Caki2 (cell line): Measurements from ENCODE around the gene LBR. TPM values are rescaled to one million over a fixed set of nuclear protein-coding genes. Genes with fewer than 3 reads are reported as not detected.

Experiments
- DNase-seq: peaks from one replicate; pipeline ENCODE4 v3.0.0-alpha.2; 2015; ENCODE audit warnings: low read depth
- in situ Hi-C: cut with HindIII; loops from 2 replicates; pipeline ENCODE4 v1.10.0; 2016; ENCODE audit warnings: low sequenced_read_pairs, low pct_unique_long_range_greater_than_20kb, mixed read lengths
- total RNA-seq: library from RNA; depleted of rRNA; stranded (reverse); fragments of >200 nt; shearing (Covaris generic); gene quantifications from 2 replicates; pipeline ENCODE4 v1.2.3, GENCODE V29; 2014; ENCODE audit warnings: low replicate concordance

The LBR gene
- total RNA-seq, 1 experiment from 2014 or later, result 53.4 TPM

DNA sequence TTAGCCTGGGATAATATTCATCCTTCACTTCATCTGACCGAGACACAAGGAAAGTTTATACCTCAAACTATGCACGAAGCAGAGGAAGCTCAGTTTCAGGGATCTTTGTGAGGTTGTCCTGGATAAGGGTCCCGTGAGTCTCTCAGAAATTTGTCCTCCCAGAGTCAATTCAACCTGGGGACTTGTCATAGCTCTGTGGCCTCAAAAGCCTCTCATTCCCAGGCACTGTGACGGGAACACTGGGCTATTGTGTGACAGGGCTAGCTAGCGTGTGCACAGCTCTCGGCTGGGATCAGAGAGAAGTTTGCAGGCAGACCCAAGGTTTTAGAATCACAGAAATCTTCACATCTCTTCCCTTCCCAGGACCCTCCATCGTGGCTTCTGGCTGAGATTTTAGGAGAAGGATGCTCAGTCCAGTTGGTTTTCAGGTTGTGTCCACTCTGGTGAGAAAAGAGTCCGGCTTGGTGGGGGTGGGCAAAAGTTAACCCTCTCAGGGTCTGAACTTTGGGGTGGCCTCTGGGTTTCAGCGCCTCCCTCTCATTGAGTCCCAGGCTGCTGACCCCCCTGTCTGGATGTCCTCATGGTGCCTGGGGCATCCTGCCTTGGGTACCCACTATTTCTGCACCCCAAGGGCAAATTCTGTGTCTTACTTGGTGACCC is 20.4 kb upstream of the LBR start:
- DNase-seq, result no peak
- in situ Hi-C loops, result no loop called here

DNA sequence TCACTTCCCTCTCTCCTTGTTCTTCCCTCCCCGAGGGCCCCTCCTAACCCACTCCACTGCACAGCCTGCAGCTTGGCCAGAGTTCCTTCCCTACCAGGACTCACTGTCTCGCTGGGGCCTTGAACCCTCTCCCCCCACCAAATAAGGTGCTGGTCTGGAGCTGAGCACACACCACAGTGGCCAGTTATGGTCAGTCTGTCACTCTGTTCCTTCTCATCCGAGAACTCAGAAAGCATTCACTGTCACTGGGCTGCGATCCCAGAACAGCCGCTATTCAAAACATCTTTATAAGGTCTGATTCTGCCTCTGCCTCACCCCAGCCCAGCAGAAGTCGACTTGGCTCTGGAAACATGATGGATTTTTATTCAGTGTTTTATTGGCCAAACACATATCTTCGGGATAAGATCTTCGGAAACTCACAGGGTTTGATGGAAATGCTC is 19.8 kb upstream of the LBR start:
- in situ Hi-C loops, result no loop called here
- no peak for DNase-seq

DNA sequence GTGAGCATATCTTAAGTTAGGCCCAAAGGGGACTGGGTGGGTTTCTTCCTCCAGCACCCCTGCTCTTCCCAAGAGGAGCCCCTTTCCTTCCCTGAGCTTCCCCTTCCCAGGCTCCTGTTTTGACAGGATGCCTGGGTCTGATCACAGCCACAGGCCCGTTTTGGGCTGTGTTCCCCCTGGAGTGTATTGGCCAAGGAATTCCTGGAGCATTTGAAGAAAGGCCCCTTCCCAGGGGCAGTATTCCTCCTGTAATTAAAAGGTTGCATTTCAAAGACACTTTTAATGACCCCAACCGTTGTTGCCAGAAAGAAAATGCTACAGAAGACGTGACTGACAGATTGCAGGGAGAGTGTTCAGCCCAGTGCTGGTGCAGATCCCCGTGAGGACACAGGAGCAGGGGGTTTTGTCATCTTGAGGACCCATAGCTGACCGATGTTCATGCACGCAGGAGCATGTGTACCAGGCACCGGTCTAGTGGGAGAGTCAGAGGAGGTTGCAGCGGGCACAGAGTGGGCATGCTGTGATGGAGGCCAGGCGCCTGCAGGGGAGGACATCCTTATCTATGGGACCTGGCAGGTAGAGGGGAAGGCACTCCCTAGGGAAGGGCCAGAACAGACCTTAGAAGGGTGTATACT is 19.3 kb upstream of the LBR start:
- DNase-seq, result no peak
- in situ Hi-C loops, result no loop called here

DNA sequence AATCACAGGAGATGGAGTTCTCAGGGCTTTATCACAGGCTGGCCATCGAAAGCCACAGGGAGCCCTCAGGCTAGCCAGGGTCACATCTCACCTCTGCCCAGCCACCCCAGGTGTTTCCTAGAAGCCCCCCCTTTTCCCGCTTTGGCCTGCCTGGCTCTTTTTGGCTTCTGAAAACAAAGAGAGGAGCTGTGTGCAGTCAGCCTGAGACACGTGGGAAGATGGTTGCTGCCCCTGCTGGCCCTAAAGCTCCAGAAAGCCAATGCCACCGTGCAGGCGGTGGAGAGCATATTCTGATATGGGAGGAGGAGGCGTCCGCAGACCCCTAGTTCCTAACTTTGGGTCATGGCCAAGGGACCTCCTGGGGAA is 18.7 kb upstream of the LBR start:
- DNase-seq, result no peak
- in situ Hi-C loops, result no loop called here

DNA sequence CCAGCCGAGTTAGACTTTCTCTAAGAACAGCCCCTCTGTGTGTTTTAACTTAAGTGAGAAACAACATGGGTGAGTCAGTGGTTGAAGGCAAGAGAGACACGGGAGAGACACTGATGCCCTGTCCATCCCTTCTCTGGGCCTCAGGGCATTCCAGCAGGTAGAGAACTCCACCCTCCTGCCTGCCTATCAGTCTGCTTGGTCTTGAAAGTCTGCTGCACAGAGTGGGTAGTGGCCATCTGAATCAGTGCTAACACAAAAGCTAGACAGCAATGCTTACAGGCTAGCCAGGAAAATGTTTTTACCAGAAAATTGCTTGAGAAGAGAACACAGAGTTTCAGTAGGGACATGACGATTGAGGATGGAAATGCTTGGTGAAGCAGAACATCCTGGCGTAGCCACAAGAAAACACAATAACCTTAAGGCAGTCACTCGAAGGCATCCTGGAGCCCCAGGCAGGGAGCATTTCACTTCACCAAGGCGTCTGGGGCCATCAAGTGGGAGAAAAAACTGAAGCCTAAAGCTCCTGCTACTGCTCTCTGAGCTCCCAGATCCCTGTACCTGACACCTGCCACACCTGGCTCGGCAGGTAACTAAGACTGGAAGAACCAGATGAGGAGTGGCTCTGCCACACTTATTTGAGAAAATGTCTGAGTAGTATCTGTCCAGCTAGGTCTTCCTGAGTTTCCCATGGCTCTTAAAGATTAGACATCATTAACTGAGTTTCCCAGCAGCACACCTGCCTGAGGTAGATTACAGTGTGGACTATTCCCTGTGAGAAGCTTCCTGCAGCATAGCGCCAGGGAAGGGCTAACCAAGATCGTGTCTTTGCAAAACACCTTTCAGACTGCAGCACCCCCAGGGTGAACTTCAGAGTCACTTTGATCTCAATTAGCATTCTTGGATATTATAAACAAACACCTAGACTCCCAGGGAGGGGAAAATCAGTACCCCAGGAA is 18.1 kb upstream of the LBR start:
- DNase-seq, result peak; percentile 90
- in situ Hi-C loops, result no loop called here

DNA sequence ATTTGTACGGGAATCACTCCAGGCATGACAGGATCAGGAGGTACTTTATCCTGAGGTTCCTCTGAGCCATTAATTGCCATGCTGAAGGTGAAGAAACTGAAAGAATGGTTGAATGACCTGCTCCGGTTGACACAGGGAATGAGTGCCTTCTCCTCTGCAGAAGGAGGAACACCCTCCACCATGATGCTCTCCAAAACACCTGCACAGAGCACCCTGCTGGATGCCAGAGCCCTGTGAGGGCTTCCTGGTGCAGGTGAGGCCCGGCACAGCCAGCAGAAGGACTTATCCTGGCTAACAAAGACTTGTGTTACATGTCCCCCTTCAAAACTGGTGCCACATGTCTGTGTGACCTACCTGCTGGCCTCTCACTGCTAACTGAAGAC is 14.3 kb upstream of the LBR start:
- DNase-seq, result no peak
- in situ Hi-C loops, result no loop called here

DNA sequence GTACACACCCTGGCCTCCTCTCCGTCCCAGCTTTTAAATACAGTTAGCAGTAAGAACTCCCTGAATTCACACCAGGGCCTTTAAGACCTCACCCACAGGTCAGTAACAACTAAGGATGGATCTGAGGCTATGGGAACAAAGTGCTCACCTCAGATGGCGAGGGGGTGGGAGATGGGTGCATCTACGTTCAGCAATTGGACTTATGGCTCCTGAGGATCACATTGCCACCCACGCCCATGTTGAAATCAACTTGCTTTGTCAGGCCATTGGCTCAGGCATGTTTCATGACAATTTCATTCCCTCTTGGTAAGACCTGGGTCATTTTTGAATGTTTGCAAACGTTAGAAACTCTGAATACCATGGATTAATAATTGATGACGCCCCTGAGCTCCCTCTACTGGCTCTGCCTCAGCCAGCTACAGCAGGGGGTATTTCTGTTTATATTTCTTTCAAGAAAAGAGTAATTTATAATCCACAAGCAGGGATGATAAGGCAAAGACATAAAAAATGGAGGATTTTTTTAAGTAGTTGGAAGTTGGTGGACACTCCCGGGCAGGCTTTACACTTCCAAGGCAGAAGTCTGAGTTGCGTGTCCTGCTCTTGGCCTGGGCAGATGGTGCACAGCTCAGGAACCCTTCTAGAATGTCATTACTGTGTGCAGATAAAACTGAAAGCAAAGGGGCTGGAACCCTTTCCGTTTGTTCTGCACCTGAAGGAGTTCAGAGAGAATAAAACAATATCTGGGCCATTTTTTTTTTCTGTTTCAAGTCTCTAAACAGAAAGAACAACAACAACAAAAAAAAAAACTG is 13.7 kb upstream of the LBR start:
- in situ Hi-C loops, result no loop called here
- peak; percentile 88 for DNase-seq

DNA sequence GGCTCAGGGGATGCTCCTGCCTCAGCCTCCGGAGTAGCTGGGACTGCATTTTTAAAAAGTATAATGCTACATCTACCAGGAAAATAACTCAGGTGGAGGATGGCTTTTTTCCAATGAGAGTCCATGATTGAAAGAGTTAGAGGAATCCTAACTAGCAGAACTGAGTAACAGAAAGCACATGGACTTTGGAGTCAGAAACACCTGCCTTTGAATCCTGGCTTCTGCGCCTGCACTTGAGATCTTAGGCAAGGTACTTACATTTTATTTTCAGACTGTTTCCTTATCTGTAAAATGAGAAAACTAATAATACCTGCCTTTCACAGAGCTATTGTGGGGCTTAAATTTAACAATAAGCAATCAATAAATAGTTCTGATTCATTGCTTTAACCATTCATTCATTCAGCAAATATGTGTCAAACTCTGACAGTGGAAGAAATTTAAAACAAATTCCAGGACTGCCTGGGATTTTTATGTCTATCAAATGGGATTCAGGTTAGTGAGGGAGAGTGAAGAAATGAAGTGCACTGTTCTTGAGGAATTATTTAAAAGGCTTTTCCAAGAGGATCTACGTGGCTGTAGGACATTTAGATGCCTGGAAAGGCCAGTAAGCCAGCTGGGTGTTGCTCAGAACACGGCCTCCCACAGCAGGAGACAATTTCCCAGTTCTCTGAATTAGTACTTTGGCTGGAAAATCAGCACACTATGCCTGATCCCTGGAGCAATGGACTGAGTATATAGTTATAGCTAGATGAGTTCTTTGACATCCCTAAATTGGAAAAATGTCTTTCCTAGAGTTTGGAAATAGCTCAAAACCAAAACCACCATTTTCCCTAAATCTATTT is 12.8 kb upstream of the LBR start:
- no peak for DNase-seq
- in situ Hi-C loops, result no loop called here

DNA sequence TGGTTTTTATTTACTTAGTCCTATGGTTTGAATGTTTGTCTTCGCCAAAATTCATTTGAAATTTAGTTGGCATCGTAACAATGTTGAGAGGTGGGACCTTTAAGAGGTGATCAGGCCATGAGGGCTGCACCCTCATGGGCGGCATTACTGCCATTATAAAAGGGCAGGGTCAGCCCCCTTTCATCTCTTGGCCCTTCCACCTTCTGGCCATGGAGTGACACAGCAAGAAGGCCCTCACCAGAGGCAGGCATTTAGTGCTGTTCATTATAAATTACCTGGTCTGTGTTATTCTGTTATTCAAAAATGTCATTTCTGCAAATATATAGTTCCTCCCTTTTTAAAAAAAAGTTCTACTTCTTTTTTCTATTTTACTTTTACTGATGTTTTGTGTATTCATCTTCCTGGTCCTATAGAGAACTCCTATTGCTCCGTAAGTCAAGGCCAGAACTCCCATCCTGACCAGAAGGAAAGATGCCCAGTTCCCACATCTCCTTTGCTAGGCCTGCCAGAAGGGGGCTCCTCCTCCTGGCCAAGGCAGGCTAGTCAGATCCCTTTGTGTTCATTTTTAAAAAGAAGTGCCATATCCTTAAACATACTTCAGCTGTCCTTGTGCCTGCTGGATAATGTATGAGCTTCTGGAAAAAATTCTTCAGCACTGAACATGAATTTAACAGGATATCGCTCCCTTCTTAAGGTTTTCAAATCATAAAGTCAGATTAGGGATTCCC is 10.0 kb upstream of the LBR start:
- no peak for DNase-seq
- in situ Hi-C loops, result no loop called here

DNA sequence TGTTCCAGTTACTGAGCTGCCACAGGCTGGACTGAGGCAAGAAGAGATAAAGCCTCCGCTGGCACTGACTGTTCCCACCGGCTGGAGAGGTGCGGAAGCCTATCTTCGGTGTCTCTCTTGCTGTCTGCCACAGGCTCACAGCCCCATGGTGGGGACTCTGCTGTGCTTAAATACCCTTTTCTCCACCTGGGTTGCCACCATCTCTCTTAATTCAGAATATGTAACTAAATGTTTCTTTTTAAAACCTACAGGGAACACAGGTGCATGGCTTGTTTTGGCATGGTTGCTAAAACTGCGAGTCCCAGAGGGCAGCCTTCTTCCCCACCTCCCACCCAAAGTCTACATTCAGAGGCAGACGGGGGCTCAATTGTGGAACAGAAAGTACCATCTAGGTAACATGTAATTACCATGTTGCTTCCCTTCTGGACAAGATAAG is 8.1 kb upstream of the LBR start:
- no peak for DNase-seq
- in situ Hi-C loops, result no loop called here

DNA sequence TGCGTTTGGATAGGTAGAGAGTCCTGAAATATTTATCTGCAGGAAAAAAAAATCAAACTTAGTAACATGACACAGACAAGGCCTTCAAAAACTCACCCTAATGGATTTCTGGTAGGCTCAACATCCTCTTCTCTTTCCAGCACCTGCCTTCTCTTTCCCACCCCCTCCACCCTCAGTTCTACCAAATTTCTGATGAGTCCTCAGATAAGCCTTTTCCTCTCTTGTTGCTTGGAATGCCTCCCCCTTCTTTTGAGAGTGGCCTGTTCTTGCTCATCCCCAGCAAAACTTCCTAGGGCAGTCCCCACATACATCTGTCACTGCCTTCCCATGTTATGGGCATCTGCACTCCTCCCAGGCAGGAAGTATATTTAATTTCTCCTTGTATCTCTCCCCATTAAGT is 7.6 kb upstream of the LBR start:
- in situ Hi-C loops, result no loop called here
- no peak for DNase-seq

DNA sequence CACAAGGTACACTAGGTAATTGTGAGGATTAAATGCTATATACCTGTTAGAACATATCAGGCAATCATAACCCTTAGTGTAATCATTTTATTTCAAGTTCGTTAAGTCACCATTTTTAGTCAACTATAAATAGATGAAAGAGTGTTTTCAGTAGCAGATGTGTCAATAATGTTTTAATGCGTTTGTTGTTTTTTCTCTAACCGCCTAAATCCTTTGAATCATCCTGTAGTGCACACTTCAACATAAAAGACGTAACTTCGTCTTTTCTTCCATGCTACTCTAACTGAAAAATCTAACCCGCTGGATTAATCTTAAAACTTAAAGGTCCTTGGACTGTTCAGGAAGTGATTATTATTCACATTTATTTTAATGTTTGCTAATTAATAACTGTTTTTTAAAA is 7.2 kb upstream of the LBR start:
- no peak for DNase-seq
- in situ Hi-C loops, result no loop called here

DNA sequence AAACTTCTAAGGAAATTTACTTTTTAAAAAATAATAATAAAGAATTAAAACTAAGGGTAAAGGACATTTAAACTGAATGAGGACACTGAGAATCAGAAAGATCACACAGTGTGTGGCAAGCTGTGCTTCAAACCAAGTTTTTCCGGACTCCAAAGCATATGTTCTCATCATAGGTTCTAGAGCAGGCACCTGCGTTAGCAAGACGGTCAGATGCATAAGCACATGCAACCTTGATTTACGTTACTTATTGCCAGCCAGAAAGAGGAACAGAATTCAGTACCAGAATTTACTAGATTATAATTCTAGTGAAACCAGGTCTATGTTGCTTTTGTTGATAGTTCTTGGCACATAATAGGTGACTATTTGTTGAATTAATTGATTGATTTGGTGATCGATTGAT is 6.2 kb upstream of the LBR start:
- no peak for DNase-seq
- in situ Hi-C loops, result no loop called here

DNA sequence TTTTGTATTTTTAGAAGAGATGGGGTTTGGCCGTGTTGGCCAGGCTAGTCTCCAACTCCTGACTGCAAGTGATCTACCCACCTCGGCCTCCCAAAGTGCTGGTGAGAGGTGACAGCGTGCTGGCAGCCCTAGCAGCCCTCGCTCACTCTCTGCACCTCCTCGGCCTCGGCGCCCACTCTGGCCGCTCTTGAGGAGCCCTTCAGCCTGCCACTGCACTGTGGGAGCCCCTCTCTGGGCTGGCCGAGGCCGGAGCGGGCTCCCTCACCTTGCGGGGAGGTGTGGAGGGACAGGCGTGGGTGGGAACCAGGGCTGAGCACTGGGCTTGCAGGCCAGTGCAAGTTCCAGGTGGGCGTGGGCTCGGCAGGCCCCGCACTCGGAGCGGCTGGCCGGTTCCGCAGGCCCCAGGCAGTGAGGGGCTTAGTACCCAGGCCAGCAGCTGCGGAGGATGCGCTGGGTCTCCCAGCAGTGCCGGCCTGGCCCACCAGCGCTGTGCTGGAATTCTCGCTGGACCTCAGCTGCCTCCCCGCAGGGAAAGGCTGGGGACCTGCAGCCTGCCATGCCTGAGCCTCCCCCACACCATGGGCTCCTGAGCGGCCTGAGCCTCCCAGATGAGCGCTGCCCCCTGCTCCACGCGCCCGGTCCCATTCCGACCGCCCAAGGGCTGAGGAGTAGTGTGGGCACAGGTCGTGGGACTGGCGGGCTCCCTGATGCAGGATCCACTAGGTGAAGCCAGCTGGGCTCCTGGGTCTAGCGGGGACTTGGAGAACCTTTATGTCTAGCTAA is 3.4 kb upstream of the LBR start:
- no peak for DNase-seq
- in situ Hi-C loops, result no loop called here

DNA sequence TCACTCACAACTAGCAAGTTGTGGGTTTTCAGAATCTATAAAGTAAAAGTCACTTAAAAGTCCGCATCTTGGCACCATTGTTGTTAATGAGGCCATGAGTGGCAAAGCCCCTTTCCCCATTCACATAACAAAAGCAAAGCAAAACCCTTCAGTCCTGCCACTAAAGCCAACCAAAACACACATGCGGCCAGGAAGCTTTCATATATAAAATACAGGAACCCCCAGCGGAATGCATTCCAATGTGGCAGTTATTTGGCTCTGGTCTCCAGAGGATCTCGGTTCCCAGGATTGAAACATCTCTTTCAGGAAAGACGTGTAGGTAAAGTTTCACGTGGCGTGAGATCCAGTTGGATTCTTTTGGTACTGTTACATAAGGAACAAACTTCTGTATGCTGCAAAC is 2.5 kb upstream of the LBR start:
- in situ Hi-C loops, result no loop called here
- no peak for DNase-seq

DNA sequence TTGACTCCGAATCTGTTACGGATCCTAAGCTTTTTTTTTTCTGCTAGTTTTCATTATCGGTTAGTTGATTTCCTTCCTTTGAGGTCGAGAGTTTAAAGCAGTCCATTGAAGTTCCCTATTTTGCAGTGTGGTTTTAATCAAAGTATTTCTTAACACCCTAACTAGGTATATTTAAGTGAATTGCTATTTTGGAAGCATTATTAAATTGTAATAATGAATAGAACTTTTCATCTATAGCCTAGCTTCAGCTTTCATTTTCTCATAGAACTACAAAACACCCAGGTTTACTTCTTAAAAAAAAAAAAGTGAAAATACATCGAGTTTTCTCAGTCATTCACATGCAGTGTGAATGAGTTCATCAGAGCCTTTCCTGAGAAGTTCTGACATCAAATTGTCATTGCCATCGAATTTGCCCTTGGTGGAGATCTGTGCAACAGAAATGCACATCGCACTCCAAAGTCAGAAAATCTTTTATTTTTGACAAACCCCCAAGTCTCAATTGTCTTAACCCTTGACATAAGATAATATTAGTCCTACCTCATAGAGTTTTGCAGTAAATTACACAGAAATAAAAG is 1.1 kb upstream of the LBR start:
- in situ Hi-C loops, result no loop called here
- DNase-seq, result no peak
